ENCODE data around the gene PCYT1A. TPM values are rescaled to one million over a fixed set of nuclear protein-coding genes. Genes with fewer than 3 reads are reported as not detected.

The PCYT1A gene
- total and polyA plus RNA-seq, 2 donors (not counting 3 experiments of a cell fraction or from before 2014, with no cell fraction given) = 50.3 to 65.5 TPM

GRCh38 chr3:196227629-196228493, 59.7 kb downstream of the PCYT1A start:
- Histone ChIP-seq H4K20me1 (replicated peaks; ENCODE audit: control insufficient read depth, extremely low read depth, insufficient read depth, low read length) (no peaks in the 10 kb centered on the region), H3K27ac (ENCODE audit: insufficient read depth, low read depth, low read length) (no peak overlapping the region), H3K27me3 (ENCODE audit: control insufficient read depth in 2 of 2, insufficient read depth in 2 of 2, low read length in 2 of 2) (no peaks in the 10 kb centered on the region), H3K9me1 (replicated peaks; ENCODE audit: control insufficient read depth, extremely low read depth, insufficient read depth, low read length) (no peaks in the 10 kb centered on the region), H3K4me1 (ENCODE audit: control insufficient read depth, extremely low read depth, insufficient read depth, low read length) (no peaks in the 10 kb centered on the region), H3K4me2 (ENCODE audit: insufficient read depth, low read length) (no peak overlapping the region), H3K9me3 (replicated peaks; ENCODE audit: control insufficient read depth, insufficient read depth, low read length) (no peaks in the 10 kb centered on the region), H3K36me3 (ENCODE audit: control insufficient read depth in 2 of 2, extremely low read depth in 1 of 2, insufficient read depth in 2 of 2, low read length in 2 of 2) (no peaks in the 10 kb centered on the region), H2AFZ (ENCODE audit: low read depth, low read length) (no peak overlapping the region), H3K9ac (replicated peaks; ENCODE audit: extremely low read depth, insufficient read depth, low read length) (no peak overlapping the region), H3K79me2 (ENCODE audit: control insufficient read depth, insufficient read depth, low read length) (no peaks in the 10 kb centered on the region), H3K4me3 (replicated peaks in 1 of 3; ENCODE audit: insufficient read depth in 1 of 3, low read depth in 1 of 3, low read length in 3 of 3) (no peak overlapping the region)
- ChIA-PET POLR2A (no interaction called here), CTCF (interaction anchor here (0.5 to 1.2 kb wide), 2 partner anchors 26 to 155 kb away, joined by 3 read pairs; no protein-coding TSS in a partner anchor)
- BruUV-seq (replicated peaks) = no TSS peak
- no peak for DNase-seq (ENCODE audit: low read depth, low spot score)
- intact Hi-C loops (cut with micrococcal nuclease) (no loop called here), dilution Hi-C loops (cut with MboI; ENCODE audit: extremely low pct_ligation_motif_present, low sequenced_read_pairs) (no loop called here)
- FAIRE-seq = no peak
- TF ChIP-seq FOS (IDR thresholded peaks at IDR 0.05; ENCODE audit: borderline replicate concordance, insufficient read depth, low read length) (no peak), EZH2 (IDR thresholded peaks at IDR 0.05; ENCODE audit: borderline replicate concordance, low read depth, low read length, severe bottlenecking) (no peak), POLR2AphosphoS5 (IDR thresholded peaks at IDR 0.05; ENCODE audit: insufficient read depth, low read depth, low read length) (no peak), JUN (IDR thresholded peaks at IDR 0.05; ENCODE audit: borderline replicate concordance, insufficient read depth, insufficient read length, low read depth) (no peak), MYC (IDR thresholded peaks at IDR 0.05; ENCODE audit: low read depth, low read length) (no peak)

DNA sequence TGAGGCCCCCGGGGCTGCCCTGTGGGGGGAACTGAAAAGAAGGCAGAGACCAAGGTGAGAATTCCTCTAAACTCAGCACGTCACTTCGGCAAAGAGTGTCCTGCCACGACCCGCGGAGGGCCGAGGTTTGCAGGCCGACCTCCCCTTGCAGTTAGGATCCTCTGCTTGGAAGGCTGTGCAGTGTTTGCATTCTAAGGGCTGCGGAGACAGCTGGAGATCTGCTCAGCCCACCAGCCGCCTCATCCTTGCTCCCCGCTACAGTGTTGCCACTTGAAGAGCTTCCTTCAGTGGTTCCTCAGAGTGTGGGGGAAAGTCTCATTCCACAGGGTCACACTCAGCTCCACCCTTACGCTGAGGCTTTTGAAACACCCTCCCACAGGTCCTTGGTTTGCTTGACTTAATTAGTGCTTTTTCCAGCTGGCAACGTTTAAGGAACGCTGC, 60.4 kb downstream of the PCYT1A start:
- BruUV-seq (replicated peaks) = no TSS peak
- ChIA-PET CTCF (no interaction called here), POLR2A (no interaction called here)
- Histone ChIP-seq H3K9ac (replicated peaks; ENCODE audit: extremely low read depth, insufficient read depth, low read length) (no peak overlapping the region), H3K36me3 (ENCODE audit: control insufficient read depth in 2 of 2, extremely low read depth in 1 of 2, insufficient read depth in 2 of 2, low read length in 2 of 2) (no peaks in the 10 kb centered on the region), H3K4me3 (replicated peaks in 1 of 3; ENCODE audit: insufficient read depth in 1 of 3, low read depth in 1 of 3, low read length in 3 of 3) (no peak overlapping the region), H3K4me2 (ENCODE audit: insufficient read depth, low read length) (no peak overlapping the region), H3K79me2 (ENCODE audit: control insufficient read depth, insufficient read depth, low read length) (no peaks in the 10 kb centered on the region), H3K27ac (ENCODE audit: insufficient read depth, low read depth, low read length) (no peak overlapping the region), H3K9me3 (replicated peaks; ENCODE audit: control insufficient read depth, insufficient read depth, low read length) (no peaks in the 10 kb centered on the region), H4K20me1 (replicated peaks; ENCODE audit: control insufficient read depth, extremely low read depth, insufficient read depth, low read length) (no peaks in the 10 kb centered on the region), H3K9me1 (replicated peaks; ENCODE audit: control insufficient read depth, extremely low read depth, insufficient read depth, low read length) (no peaks in the 10 kb centered on the region), H2AFZ (ENCODE audit: low read depth, low read length) (no peak overlapping the region), H3K4me1 (ENCODE audit: control insufficient read depth, extremely low read depth, insufficient read depth, low read length) (no peaks in the 10 kb centered on the region), H3K27me3 (ENCODE audit: control insufficient read depth in 2 of 2, insufficient read depth in 2 of 2, low read length in 2 of 2) (no peaks in the 10 kb centered on the region)
- intact Hi-C loops (cut with micrococcal nuclease) = no loop called here
- dilution Hi-C loops (cut with MboI; ENCODE audit: extremely low pct_ligation_motif_present, low sequenced_read_pairs) = no loop called here
- FAIRE-seq = no peak
- no peak for DNase-seq (ENCODE audit: low read depth, low spot score)
- TF ChIP-seq EZH2 (IDR thresholded peaks at IDR 0.05; ENCODE audit: borderline replicate concordance, low read depth, low read length, severe bottlenecking) = no peak
- TF ChIP-seq POLR2AphosphoS5 (IDR thresholded peaks at IDR 0.05; ENCODE audit: insufficient read depth, low read depth, low read length) = no peak
- no peak for TF ChIP-seq MYC (IDR thresholded peaks at IDR 0.05; ENCODE audit: low read depth, low read length)
- TF ChIP-seq MAX (IDR thresholded peaks at IDR 0.05; ENCODE audit: insufficient read depth, insufficient read length) = no peak
- no peak for TF ChIP-seq GATA2 (IDR thresholded peaks at IDR 0.05; ENCODE audit: insufficient read depth, insufficient read length, low read depth, low read length)
- TF ChIP-seq JUN (IDR thresholded peaks at IDR 0.05; ENCODE audit: borderline replicate concordance, insufficient read depth, insufficient read length, low read depth) = no peak
- TF ChIP-seq CTCF (IDR thresholded peaks at IDR 0.05; ENCODE audit: extremely low read depth in 1 of 2, insufficient read depth in 1 of 2, low read depth in 1 of 2, low read length in 2 of 2) = no peak
